Measurements from ENCODE around the gene BCAS3.

Gene BCAS3

GRCh38 chr17:61394630-61395408 is 717.2 kb downstream of the BCAS3 start:
- DNase-seq = no peak

GRCh38 chr17:61395409-61395982 is 717.8 kb downstream of the BCAS3 start:
- no peak for DNase-seq

GRCh38 chr17:61395983-61396585 is 718.4 kb downstream of the BCAS3 start:
- DNase-seq = no peak

GRCh38 chr17:61396586-61397085 is 719.0 kb downstream of the BCAS3 start:
- DNase-seq = no peak

- DNase-seq = no peak
These were observed 719.6 kb downstream of the BCAS3 start for GRCh38 chr17:61397086-61397842.

- no peak for DNase-seq
These were observed 721.1 kb downstream of the BCAS3 start for GRCh38 chr17:61398721-61399130.

GRCh38 chr17:61399131-61400065 is 721.7 kb downstream of the BCAS3 start, which contains the start of gene TBX2:
Gene TBX2 (plus strand): TSS chr17:61399843. CDS start chr17:61400177, 334 bp downstream.
- DNase-seq = no peak

GRCh38 chr17:61400066-61400716 is 722.5 kb downstream of the BCAS3 start:
- DNase-seq = no peak

GRCh38 chr17:61400717-61401388 is 723.2 kb downstream of the BCAS3 start:
- DNase-seq = no peak

- no peak for DNase-seq
These were observed 723.9 kb downstream of the BCAS3 start for GRCh38 chr17:61401389-61402072.

- DNase-seq = no peak
These were observed 724.5 kb downstream of the BCAS3 start for GRCh38 chr17:61402073-61402541.

- DNase-seq = no peak
These were observed 725.5 kb downstream of the BCAS3 start for GRCh38 chr17:61402978-61403800.

- DNase-seq = no peak
These were observed 726.4 kb downstream of the BCAS3 start for GRCh38 chr17:61403801-61404662.

- DNase-seq = no peak
These were observed 726.9 kb downstream of the BCAS3 start for GRCh38 chr17:61404663-61404912.

- DNase-seq = no peak
These were observed 727.4 kb downstream of the BCAS3 start for GRCh38 chr17:61404913-61405685.

- no peak for DNase-seq
These were observed 728.3 kb downstream of the BCAS3 start for GRCh38 chr17:61405686-61406536.

GRCh38 chr17:61406537-61406845 is 728.8 kb downstream of the BCAS3 start:
- DNase-seq = no peak
